ENCODE measurements around the gene DDX56.

DDX56 gene

DNA sequence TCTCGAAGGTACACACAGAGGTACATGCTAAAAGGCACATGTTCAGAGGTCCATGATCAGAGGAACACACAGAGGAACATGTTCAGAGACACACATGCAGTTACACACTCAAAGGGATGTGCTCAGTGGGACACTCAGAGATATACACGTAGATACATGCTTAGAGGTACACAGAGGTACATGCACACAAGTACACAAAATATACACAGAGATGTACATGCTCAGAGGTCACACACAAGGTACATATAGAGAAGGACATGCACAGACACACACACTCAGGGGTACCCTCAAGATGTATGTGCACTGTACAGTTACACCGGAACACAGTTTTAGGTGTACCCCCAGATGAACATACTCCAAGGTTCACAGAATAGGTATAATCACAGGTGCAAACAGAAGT is 51.4 kb downstream of the DDX56 start:
- H3K27me3 Mint-ChIP-seq (ENCODE audit: low read depth) = peaks cover 14% of the 10 kb centered on the region
- H3K36me3 Mint-ChIP-seq (ENCODE audit: low read depth) = peaks cover 3% of the 10 kb centered on the region
- no peak overlapping the region for H3K4me3 Mint-ChIP-seq
- no peaks in the 10 kb centered on the region for H3K4me1 Mint-ChIP-seq (ENCODE audit: low read depth)
- peaks cover 10% of the 10 kb centered on the region for H3K9me3 Mint-ChIP-seq
- H3K27ac Mint-ChIP-seq = no peak overlapping the region

DNA sequence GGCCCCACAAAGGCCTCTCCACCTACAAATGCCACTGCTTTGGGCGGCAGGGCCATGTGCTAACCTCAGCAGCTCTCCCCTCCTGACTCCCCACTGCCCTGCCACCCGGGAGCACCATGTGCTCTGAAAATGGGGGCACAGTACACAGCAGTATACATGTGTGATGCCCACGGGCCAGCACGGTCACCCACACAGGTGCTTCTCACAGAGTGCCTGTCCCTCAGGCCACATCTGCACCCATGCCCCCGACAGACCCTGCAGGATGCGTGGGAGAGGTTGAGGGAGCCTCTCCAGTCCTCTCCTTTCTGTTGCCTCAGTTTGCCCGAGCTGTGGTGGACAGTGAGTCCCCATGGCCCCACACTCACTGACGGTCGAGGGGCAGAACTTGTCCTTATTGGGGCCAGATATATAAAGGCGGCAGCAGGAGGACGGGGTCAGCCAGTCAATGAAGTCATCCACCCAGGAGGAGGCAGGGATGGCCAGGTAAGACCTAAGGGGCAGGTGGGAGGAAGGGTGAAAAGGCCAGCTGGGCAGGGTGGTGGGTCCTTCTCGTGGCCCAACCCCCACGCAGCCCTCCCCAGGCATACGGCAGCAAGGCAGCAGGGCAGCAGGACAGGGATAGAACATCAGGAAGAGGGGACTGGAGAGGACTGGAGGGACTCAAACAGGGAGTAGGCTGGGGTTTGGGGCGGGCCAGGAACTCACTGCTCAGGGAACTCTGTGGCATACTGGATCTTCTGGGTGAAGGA is 52.2 kb downstream of the DDX56 start:
- Mint-ChIP-seq H3K4me1 (ENCODE audit: low read depth) (no peaks in the 10 kb centered on the region), H3K9me3 (peaks cover 10% of the 10 kb centered on the region), H3K36me3 (ENCODE audit: low read depth) (peaks cover 3% of the 10 kb centered on the region), H3K27ac (no peak overlapping the region), H3K4me3 (no peak overlapping the region), H3K27me3 (ENCODE audit: low read depth) (peaks cover 14% of the 10 kb centered on the region)

DNA sequence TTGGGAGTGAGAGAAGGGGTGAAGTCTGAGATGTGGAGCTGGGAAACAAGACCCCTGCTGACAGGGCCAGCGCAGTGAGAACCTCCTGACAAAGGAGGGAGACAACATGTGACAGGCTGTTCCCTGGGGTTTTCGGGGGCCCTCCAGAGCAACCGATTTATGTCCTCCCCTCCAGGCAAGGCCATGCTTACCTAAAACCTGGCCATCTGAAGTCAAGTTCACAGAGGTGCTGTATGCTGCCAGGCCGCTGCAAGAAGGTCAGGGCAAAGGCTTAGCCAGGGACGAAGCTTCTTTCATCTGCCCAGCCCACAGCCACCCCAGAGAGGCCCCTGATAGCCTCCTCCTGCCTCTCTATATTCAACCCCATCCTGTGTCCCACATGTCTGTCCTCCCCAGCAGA is 53.1 kb downstream of the DDX56 start:
- Mint-ChIP-seq H3K4me1 (ENCODE audit: low read depth) (no peaks in the 10 kb centered on the region), H3K27ac (no peak overlapping the region), H3K36me3 (ENCODE audit: low read depth) (peaks cover 3% of the 10 kb centered on the region), H3K27me3 (ENCODE audit: low read depth) (peaks cover 14% of the 10 kb centered on the region), H3K9me3 (peaks cover 10% of the 10 kb centered on the region), H3K4me3 (no peak overlapping the region)

DNA sequence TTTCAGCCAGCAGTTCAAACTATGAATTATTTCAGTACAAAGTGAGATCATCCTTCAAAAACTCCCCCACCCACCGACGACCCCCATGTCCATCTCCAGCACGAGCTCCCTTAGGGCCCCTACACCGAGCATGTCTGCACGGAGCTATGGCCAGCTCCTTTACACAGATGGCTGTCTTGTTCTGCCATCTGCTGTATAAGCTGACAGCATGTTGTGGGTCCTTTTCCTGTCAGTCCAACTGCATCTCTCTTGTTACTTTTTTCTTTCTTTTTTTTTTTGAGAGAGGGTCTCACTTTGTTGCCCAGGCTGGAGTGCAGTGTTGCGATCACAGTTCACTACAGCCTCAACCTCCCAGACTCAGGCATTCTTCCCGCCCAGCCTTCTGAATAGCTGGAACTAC is 54.2 kb downstream of the DDX56 start:
- H3K27ac Mint-ChIP-seq = no peak overlapping the region
- H3K4me3 Mint-ChIP-seq = no peak overlapping the region
- H3K27me3 Mint-ChIP-seq (ENCODE audit: low read depth) = peaks cover 9% of the 10 kb centered on the region
- no peaks in the 10 kb centered on the region for H3K4me1 Mint-ChIP-seq (ENCODE audit: low read depth)
- H3K36me3 Mint-ChIP-seq (ENCODE audit: low read depth) = no peaks in the 10 kb centered on the region
- H3K9me3 Mint-ChIP-seq = peaks cover 5% of the 10 kb centered on the region

DNA sequence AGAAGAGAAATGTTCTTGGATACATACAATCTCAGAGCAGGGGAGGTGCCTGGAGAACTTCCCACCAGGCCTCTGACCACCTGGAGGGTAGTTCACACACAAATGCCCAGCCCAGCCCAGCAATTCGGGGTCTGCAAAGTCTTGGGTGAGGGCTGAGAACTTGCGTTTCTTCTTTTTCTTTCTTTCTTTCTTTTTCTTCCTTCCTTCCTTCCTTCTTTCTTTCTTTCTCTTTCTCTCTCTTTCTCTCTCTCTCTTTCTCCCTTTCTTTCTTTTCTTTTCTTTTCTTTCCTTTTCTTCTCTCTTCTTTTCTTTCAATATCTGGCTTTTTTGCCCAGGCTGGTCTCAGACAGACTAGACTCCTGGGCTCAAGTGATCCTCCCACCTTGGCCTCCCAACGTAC is 54.9 kb downstream of the DDX56 start:
- H3K27ac Mint-ChIP-seq = no peak overlapping the region

DNA sequence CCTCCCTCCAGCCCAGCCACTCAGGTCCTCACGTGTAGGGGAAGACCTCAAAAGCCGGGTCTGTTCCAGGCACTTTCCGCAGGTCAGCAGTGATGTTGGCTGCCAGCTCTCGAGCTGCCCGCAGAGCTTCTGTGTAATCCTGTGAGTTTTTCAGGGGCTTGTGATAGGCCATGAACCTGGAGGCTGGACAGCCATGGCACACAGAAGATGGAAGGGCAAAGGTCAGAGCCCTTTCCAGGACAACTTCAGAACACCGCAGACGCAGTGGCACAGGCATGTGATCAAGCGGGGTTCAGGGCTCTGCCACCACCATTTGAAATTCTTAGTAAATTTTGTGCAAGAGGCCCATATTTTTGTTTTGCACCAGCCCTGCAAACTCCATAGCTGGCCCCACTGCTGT is 56.5 kb downstream of the DDX56 start:
- no peak overlapping the region for H3K27ac Mint-ChIP-seq
- H3K36me3 Mint-ChIP-seq (ENCODE audit: low read depth) = no peaks in the 10 kb centered on the region
- H3K4me3 Mint-ChIP-seq = no peak overlapping the region
- no peaks in the 10 kb centered on the region for H3K9me3 Mint-ChIP-seq
- peaks cover 4% of the 10 kb centered on the region for H3K27me3 Mint-ChIP-seq (ENCODE audit: low read depth)
- H3K4me1 Mint-ChIP-seq (ENCODE audit: low read depth) = no peaks in the 10 kb centered on the region

More for the DNA sequence above, 54.9 kb downstream of the DDX56 start:
- no peaks in the 10 kb centered on the region for H3K36me3 Mint-ChIP-seq (ENCODE audit: low read depth)
- H3K4me1 Mint-ChIP-seq (ENCODE audit: low read depth) = no peaks in the 10 kb centered on the region
- H3K4me3 Mint-ChIP-seq = no peak overlapping the region
- H3K9me3 Mint-ChIP-seq = peaks cover under 1% of the 10 kb centered on the region
- H3K27me3 Mint-ChIP-seq (ENCODE audit: low read depth) = peaks cover 4% of the 10 kb centered on the region
